HL-60 (cell line): ENCODE data around the gene ACER1.

ENCODE experiments used
- DNase-seq, 2 experiments: peaks; one replicate each; pipeline ENCODE4 v3.0.0-alpha.2; 2010 to 2020; ENCODE audit warnings: low read depth in 1 of 2, low spot score in 1 of 2
- H3K27ac ChIP-seq: fragments of 250-450 bp; sonication (Bioruptor Pico); replicated peaks from 2 replicates; pipeline ENCODE4 v1.5.1; 2020; ENCODE audit warnings: mild to moderate bottlenecking, moderate library complexity
- H3K27me3 ChIP-seq: fragments of 250-450 bp; sonication (Bioruptor Pico); 2 replicates; pipeline ENCODE4 v1.5.1; 2021; ENCODE audit warnings: mild to moderate bottlenecking, moderate library complexity; ENCODE audit not compliant: insufficient read depth, poor library complexity, severe bottlenecking
- H3K4me3 ChIP-seq: replicated peaks from 2 replicates; pipeline ENCODE4 v1.5.1; 2011; ENCODE audit warnings: mild to moderate bottlenecking, control low read depth, low read length; ENCODE audit not compliant: insufficient read depth
- GABPA ChIP-seq: IDR thresholded peaks from 2 replicates; pipeline ENCODE4 v1.6.1; 2012; ENCODE audit warnings: low read depth
- POLR2AphosphoS5 ChIP-seq: IDR thresholded peaks from 2 replicates; pipeline ENCODE4 v1.6.1; 2012; ENCODE audit warnings: low read depth
- REST ChIP-seq: IDR thresholded peaks from 2 replicates; pipeline ENCODE4 v1.6.1; 2012; ENCODE audit warnings: low read depth; ENCODE audit not compliant: insufficient replicate concordance
- SPI1 ChIP-seq: IDR thresholded peaks from 2 replicates; pipeline ENCODE4 v1.6.1; 2012; ENCODE audit warnings: low read depth, mild to moderate bottlenecking, borderline replicate concordance
- TF ChIP-seq, protein P1 (sequence below): IDR thresholded peaks from one replicate; pipeline ENCODE4 v1.5.1; 2011; ENCODE audit warnings: low read length, control low read depth, inconsistent platforms; ENCODE audit not compliant: insufficient read depth

ACER1 gene

GRCh38 chr19:6261883-6262282 is 71.5 kb downstream of the ACER1 start:
- H3K27me3 ChIP-seq = no peaks in the 10 kb centered on the region
- H3K27ac ChIP-seq = no peak overlapping the region
- DNase-seq = no peak
- TF ChIP-seq, protein P1, sequence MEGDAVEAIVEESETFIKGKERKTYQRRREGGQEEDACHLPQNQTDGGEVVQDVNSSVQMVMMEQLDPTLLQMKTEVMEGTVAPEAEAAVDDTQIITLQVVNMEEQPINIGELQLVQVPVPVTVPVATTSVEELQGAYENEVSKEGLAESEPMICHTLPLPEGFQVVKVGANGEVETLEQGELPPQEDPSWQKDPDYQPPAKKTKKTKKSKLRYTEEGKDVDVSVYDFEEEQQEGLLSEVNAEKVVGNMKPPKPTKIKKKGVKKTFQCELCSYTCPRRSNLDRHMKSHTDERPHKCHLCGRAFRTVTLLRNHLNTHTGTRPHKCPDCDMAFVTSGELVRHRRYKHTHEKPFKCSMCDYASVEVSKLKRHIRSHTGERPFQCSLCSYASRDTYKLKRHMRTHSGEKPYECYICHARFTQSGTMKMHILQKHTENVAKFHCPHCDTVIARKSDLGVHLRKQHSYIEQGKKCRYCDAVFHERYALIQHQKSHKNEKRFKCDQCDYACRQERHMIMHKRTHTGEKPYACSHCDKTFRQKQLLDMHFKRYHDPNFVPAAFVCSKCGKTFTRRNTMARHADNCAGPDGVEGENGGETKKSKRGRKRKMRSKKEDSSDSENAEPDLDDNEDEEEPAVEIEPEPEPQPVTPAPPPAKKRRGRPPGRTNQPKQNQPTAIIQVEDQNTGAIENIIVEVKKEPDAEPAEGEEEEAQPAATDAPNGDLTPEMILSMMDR = no peak
- TF ChIP-seq GABPA = no peak
- H3K4me3 ChIP-seq = no peak overlapping the region

- Histone ChIP-seq H3K4me3 (no peak overlapping the region), H3K27ac (no peak overlapping the region), H3K27me3 (no peaks in the 10 kb centered on the region)
- DNase-seq = no peak
- no peak for TF ChIP-seq SPI1
- TF ChIP-seq, protein P1 = peak; percentile 52
Measured at GRCh38 chr19:6260912-6261650, 72.3 kb downstream of the ACER1 start.

- Histone ChIP-seq H3K27me3 (no peaks in the 10 kb centered on the region), H3K4me3 (no peak overlapping the region), H3K27ac (no peak overlapping the region)
- no peak for DNase-seq
- no peak for TF ChIP-seq POLR2AphosphoS5
- TF ChIP-seq, protein P1 = no peak
- no peak for TF ChIP-seq SPI1
- TF ChIP-seq GABPA = no peak
- TF ChIP-seq REST = no peak
Measured at GRCh38 chr19:6260376-6260775, 73.0 kb downstream of the ACER1 start.

- Histone ChIP-seq H3K27me3 (no peaks in the 10 kb centered on the region), H3K4me3 (no peak overlapping the region), H3K27ac (no peak overlapping the region)
- no peak for TF ChIP-seq REST
- TF ChIP-seq POLR2AphosphoS5 = no peak
- no peak for TF ChIP-seq GABPA
- TF ChIP-seq SPI1 = no peak
- TF ChIP-seq, protein P1 = no peak
- DNase-seq = no peak
Measured at GRCh38 chr19:6259312-6259861, 74.0 kb downstream of the ACER1 start.
